T47D (cell line): ENCODE measurements around the gene COL24A1.

Experiments
- DNase-seq, 2 experiments: peaks; one replicate each; pipeline versions ENCODE4 v3.0.0 to v3.0.0-alpha.2; 2011 to 2012; ENCODE audit warnings: low read depth in 1 of 2, low spot score in 1 of 2
- JUND ChIP-seq: IDR thresholded peaks from 2 replicates; pipeline ENCODE4 v1.6.1; 2012; ENCODE audit warnings: low read depth
- in situ Hi-C: cut with HindIII; loops from 2 replicates; pipeline ENCODE4 v1.10.0; 2016; ENCODE audit warnings: low sequenced_read_pairs, low pct_unique_long_range_greater_than_20kb

COL24A1 gene

DNA sequence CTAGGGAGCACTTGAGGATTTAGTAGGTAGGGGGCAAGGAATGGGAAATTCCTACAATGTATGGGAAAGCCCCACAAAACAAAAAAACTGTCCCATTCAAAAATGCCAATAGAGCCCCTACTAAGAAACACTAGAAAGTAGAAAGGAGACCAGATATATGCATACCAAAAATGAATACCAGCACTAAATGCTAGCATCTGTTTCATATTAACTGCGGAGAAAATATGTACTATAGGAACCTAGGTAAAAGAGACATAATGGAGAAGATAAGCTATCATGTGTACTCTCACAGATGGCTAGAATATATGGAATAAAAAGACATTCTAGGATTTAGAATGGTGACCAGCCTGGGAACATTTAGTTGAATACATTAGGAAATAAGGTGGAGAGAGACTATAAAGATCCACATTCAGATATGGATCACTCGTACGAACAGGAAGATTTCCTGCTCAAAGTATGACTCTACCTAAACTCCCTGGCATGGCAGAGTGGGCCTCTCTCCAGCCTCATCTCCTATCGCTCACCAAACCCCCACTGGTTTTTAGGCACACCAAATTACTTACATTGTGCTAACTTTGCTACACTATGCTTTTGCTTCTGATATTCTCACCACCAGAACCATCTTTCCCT lies 466.7 kb downstream of the COL24A1 start:
- in situ Hi-C loops, result no loop called here
- TF ChIP-seq JUND, result no peak
- no peak for DNase-seq

DNA sequence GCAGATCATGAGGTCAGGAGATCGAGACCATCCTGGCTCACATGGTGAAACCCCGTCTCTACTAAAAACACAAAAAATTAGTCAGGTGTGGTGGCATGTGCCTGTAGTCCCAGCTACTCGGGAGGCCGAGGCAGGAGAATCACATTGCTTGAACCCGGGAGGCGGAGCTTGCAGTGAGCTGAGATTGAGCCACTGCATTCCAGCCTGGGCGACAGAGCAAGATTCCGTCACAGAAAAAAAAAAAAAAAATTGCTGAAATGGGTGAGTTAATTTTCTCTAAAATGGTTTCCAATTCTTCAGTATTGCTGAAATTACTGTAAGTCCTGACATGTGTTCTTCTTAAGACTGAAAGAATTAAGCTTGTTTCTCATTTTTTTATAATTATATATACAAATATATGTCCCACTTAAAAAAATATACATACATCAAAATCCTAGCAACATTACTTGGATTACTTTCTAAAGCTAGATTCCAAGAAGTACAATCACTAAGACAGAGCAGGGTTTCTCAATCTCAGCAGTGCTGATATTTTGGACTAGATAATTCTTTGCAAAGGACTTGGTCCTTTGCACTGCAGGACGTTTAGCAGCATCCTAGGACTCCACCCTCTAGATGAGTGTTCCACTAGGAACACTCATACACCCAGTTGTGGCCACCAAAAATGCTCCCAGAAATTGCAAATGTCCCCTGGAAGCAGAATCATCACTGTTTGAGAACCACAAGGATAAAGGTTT lies 473.1 kb downstream of the COL24A1 start:
- in situ Hi-C loops, result no loop called here
- no peak for DNase-seq
- no peak for TF ChIP-seq JUND

DNA sequence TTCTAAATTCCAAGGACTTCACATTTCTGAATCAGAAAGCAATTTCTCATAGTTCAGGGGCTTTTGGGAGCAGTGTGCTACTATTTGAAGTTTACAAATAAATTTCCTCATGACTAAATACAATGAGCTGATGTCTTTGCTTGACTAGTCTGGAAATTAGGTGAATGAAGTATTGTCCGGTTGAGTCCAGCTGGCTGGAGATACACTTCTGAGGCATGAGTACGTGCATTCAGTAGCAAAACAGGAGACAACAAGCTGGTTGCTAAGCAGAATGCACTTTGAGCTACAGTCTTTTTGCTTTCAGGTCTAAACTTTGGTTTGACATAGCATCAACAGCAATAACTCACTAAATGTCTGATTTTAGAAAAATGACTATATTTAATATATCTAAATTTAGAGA lies 475.5 kb downstream of the COL24A1 start:
- no peak for TF ChIP-seq JUND
- DNase-seq, result no peak
- in situ Hi-C loops, result no loop called here
